HG02623 (cell line): Measurements from ENCODE around the gene KRT27.
A peak's percentile ranks its signal among the peaks of the same experiment; 100 is the strongest.
"Not testable (repeated sequence)": the region's sequence is repeated elsewhere in the genome, so short reads cannot be mapped to it uniquely, and the experiment has no call there.

Experiments used
- ATAC-seq: cut with Tn5 transposase; IDR thresholded peaks from one replicate; pipeline ENCODE4 v1.9.1; 2021; ENCODE audit warnings: moderate library complexity; ENCODE audit not compliant: unreplicated experiment

The KRT27 gene, protein sequence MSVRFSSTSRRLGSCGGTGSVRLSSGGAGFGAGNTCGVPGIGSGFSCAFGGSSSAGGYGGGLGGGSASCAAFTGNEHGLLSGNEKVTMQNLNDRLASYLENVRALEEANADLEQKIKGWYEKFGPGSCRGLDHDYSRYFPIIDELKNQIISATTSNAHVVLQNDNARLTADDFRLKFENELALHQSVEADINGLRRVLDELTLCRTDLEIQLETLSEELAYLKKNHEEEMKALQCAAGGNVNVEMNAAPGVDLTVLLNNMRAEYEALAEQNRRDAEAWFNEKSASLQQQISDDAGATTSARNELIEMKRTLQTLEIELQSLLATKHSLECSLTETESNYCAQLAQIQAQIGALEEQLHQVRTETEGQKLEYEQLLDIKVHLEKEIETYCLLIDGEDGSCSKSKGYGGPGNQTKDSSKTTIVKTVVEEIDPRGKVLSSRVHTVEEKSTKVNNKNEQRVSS

GRCh38 chr17:40782450-40782849 is at the start of gene KRT27:
Gene KRT27, minus strand, starts transcription at chr17:40782550. Its CDS starts 57 bp downstream, at chr17:40782493.
- no peak for ATAC-seq

GRCh38 chr17:40830085-40830776 is 47.9 kb upstream of the KRT27 start:
- no peak for ATAC-seq

- no peak for ATAC-seq
Measured at GRCh38 chr17:40828454-40829044, 46.2 kb upstream of the KRT27 start.

DNA sequence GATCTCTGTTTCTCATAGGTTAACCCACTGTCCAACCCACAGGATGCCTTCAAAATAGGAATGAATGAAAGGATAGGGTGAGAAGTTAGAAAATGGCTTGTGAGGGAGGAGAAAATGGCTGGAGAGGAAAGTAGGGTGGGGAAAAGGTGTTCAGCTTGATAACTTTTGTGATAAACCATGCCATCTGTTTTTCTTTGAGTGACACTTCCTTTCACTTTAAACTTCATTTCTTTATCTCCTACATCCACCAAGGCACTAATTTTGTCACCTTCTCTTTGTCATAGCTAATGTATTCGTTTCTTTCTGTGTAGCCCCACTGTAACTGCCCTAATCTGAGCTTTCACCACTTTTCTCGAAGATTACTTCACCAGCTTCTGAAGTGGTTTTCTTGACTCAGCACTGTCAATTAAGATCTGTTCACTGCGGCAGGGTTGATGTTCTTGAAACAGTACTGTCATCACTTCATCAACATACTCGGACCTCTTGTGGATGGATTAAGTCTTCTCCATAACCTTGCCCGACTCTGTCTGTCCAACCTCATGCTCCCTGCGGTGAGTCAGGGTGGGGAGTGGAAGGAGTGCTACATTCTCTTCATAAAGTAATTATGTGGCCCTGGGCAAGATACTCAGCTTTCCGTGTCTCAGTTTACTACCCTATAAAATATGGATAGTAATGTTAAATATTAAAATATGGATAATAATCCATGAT is 45.5 kb upstream of the KRT27 start:
- ATAC-seq, result no peak

GRCh38 chr17:40825599-40825998 is 43.2 kb upstream of the KRT27 start:
- no peak for ATAC-seq

DNA sequence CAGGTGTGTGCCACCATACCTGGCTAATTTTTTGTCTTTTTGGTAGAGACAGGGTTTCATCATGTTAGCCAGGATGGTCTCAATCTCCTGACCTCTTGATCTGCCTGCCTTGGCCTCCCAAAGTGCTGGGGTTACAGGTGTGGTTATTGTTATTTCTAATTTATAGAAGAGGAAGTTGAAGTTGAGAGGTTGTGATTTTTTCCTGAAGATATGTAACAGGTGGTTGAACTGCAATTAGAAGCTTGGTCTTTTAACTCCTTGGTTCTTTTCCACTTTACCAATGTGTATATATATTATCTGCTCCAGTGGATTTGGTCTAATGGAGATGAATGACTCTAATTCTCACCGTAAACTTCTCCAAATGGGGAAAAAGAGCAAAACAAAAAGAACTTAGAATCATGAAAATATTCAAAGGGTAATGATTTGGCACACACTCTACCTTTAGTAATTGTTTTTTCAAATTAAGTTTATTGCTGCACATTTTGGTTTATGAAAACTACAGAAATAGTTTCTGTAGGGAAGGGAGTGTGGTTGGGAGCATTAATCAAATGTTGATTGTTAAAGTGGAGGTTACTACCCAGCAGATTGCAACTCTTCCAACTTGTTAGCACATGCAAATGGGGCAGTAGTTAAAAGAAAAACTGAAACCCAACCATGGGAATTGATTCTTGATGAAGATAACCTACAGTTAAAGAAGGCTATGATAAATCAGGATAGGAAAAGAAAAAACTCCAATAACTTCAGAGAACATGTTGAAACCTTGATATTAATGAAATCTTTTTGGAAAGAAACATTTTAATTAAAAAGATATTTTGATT is 41.9 kb upstream of the KRT27 start:
- no peak for ATAC-seq

DNA sequence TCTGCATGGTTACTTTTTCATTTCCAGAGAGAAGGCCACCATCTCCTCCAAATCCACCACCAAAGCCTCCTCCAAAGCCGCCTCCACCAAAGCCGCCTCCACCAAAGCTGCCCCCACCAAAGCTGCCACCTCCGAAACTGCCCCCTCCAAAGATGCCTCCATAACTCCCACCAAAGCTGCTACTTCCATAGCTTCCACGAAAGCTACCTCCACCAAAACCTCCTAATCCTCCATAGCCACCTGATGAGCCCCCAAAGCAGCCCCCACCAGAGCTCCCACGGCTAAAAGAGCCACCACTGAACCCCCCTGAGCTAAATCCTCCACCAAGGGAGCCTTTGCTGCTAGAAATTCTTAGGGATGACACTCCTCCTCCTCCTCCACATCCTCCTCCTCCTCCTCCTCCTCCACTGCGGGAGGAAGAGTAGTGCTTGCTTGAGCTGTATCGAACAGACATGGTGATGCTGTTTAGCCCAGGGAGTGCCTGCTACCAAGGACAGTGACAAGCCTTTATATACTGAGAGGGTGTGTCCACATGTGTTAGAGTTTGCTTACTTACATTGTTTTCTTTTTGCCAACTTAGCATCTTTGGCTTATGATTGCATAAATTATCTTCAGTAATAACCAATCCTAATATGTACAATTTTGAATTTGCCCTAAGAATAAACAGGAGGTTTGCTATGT is 39.9 kb upstream of the KRT27 start, which contains the start of gene KRT10:
Gene KRT10 (minus strand): TSS at position 483 of the 681 bp plus-strand sequence. CDS start 29 bp downstream, at position 454.
- ATAC-seq, result no peak

GRCh38 chr17:40821536-40821935 is 39.2 kb upstream of the KRT27 start:
- ATAC-seq, result no peak

- ATAC-seq, result no peak
Measured at GRCh38 chr17:40820228-40820838, 38.0 kb upstream of the KRT27 start.

DNA sequence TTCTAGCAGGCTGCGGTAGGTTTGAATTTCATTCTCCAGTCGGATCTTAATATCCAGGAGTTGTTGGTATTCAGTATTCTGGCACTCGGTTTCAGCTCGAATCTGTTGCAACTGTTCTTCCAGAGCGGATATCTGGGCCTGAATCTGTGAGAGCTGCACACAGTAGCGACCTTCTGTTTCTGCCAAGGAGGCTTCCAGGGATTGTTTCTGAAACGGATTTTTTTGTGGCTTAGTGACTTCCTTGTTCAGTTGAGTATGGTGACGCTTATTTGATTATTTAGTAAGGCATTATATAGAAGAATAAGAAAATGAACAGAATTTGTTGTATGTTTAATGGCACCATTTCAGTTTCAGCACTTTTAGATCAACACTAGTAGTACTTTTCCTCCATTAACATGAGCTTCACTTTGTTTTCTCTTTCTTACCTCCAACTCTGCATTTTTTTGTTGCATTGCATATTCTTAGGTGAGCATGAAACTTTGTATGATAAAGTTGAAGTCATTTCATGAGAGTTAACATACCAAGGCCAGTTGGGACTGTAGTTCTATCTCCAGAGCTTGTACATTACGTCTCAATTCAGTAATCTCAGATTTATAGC is 37.3 kb upstream of the KRT27 start:
- ATAC-seq, result no peak

DNA sequence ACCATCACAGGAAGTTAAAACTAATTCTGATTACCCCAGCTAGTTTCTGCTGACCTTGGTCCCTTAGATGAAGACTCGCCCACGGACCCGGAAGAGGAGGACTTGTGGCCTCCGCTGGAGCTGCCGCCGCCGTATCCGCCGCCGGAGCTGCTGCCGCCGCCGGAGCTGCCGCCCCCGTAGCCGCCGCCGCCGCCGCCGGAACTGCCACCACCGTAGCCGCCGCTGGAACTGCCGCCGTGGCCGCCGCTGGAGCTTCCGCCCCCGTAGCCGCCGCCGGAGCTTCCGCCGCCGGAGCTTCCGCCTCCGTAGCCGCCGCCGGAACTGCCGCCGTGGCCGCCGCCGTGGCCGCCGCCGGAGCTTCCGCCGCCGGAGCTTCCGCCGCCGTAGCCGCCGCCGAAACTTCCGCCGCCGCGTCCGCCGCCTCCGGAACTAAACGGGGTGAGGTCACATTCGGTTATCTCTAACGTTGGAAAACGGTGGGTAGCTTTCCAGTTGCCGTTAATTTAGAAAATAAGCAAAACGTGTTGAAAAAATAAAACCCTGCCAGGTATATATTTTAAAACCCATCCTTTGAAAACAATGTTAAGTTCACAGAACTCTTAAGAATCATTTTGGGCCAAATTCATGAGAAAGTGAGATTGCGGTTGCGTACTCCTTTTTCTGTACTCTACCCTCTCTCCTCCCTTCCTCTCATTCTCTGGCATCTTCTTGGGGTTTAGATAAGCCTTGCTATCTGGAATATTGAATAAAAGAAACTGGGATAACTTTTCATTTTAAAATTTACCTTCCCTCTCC is 36.6 kb upstream of the KRT27 start:
- ATAC-seq, result peak; percentile 79

GRCh38 chr17:40818343-40818732 is 36.0 kb upstream of the KRT27 start:
- no peak for ATAC-seq

GRCh38 chr17:40817103-40817682 is 34.8 kb upstream of the KRT27 start:
- no peak for ATAC-seq

DNA sequence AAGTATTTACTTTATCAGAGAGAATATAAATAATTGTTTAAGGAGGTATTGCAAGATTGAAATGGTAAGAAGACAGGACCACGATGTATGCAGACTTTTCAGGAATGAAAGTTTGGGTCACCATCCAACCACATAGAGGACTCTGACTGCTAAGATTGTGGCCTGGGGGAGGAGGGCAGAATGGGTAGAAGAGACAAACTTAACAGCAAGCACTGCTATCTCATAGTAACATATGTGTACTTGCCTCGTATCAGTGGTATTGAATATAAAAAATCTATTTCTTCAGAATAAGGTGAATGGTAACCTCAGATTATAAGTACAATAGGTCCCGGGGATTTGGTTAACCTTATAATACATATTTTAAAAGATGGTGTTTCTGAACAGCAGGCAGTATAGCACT is 34.2 kb upstream of the KRT27 start:
- no peak for ATAC-seq

- no peak for ATAC-seq
Measured at GRCh38 chr17:40815381-40815780, 33.0 kb upstream of the KRT27 start.

DNA sequence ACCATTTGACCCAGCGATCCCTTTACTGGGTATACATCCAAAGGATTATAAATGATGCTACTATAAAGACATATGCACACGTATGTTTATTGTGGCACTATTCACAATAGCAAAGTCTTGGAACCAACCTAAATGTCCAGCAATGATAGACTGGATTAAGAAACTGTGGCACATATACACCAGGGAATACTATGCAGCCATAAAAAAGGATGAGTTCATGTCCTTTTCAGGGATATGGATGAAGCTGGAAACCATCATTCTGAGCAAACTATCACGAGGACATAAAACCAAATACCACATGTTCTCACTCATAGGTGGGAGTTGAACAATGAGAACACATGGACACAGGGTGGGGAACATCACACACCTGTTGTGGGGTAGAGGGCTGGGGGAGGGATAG is 32.3 kb upstream of the KRT27 start:
- ATAC-seq, result not testable (repeated sequence)

DNA sequence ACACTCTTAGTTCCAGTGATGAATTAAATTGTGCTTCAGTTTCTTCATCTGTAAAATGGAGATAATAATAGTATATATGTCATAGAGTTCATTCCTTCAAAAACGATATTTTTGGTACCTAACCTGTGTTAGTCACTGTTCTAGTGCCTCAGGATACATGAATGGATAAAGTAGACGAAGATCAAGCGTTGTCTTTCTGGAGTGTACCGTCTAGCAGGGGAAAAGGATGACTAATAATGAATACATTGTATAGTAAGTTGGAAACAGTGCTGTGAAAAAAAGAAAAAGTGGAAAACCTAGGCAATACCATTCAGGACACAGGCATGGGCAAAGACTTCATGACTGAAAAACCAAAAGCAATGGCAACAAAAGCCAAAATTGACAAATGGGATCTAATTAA is 31.5 kb upstream of the KRT27 start:
- ATAC-seq, result no peak

- ATAC-seq, result no peak
Measured at GRCh38 chr17:40812639-40813038, 30.3 kb upstream of the KRT27 start.
